Right lobe of liver (tissue), 4 donors: ENCODE results near the gene LHPP.

Experiments used
- CTCF ChIP-seq, 4 donors: fragments of 200-600 bp in 3 of 4; fragments of 450-650 bp in 1 of 4; IDR thresholded peaks; one replicate each; pipeline versions ENCODE4 v1.5.1 to v1.8.0; 2016 to 2022; ENCODE audit warnings: antibody characterized with exemption in 4 of 4, mild to moderate bottlenecking in 2 of 4
- POLR2A ChIP-seq: fragments of 450-650 bp; IDR thresholded peaks from one replicate; pipeline ENCODE4 v1.6.1; 2017; ENCODE audit warnings: antibody characterized with exemption, mild to moderate bottlenecking
- donor health status: DM: no; HTN: no; CAD: no.
- donor health status: DM: no; HTN: no; CAD: no.
- donor health status: DM: no; HTN: yes; CAD: no.

- TF ChIP-seq POLR2A (no peak), CTCF (IDR thresholded peaks at IDR 0.05) (no peak)
Observed at GRCh38 chr10:124601016-124601415, 139.4 kb downstream of the LHPP start.
